ENCODE measurements around the gene DNAJC12. TPM values are rescaled to one million over a fixed set of nuclear protein-coding genes. Genes with fewer than 3 reads are reported as not detected.

Gene DNAJC12
- total RNA-seq, 4 donors from 2014 or later = 0.77 to 8.8 (median 6.0) TPM

DNA sequence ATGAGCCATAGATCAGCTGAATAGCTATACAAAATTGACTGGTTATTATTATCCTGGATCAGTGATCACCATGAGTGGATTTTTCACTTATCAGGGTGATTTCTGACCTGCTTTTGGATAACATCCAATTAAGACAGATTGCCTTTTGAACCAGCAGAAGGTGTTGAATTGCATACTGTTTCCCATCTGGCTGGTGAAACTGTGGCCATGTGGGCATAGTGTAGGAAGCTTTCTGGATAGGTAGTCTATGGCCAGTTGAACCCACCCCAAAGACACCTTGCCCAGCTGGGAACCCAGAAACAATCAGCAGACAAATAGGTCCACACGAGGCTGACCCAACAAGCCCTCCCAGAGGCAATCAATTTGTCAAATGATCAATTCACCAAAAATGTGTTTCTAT is 29.3 kb downstream of the DNAJC12 start:
- Histone ChIP-seq H3K27ac (no peak overlapping the region), H3K4me3 (no peak overlapping the region), H3K4me1 (peaks cover 3 to 5% of the 10 kb centered on the region in 2 donors), H3K27me3 (no peaks in the 10 kb centered on the region), H3K9me3 (no peaks in the 10 kb centered on the region), H3K36me3 (no peaks in the 10 kb centered on the region)
- TF ChIP-seq POLR2A (IDR thresholded peaks at IDR 0.05) = no peak
- TF ChIP-seq, protein P1, sequence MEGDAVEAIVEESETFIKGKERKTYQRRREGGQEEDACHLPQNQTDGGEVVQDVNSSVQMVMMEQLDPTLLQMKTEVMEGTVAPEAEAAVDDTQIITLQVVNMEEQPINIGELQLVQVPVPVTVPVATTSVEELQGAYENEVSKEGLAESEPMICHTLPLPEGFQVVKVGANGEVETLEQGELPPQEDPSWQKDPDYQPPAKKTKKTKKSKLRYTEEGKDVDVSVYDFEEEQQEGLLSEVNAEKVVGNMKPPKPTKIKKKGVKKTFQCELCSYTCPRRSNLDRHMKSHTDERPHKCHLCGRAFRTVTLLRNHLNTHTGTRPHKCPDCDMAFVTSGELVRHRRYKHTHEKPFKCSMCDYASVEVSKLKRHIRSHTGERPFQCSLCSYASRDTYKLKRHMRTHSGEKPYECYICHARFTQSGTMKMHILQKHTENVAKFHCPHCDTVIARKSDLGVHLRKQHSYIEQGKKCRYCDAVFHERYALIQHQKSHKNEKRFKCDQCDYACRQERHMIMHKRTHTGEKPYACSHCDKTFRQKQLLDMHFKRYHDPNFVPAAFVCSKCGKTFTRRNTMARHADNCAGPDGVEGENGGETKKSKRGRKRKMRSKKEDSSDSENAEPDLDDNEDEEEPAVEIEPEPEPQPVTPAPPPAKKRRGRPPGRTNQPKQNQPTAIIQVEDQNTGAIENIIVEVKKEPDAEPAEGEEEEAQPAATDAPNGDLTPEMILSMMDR (IDR thresholded peaks at IDR 0.05) = no peak
- intact Hi-C loops (cut with DNase I; ENCODE audit: low total_unique reads) = no loop called here
- DNase-seq = no peak

- H3K9me3 ChIP-seq = no peaks in the 10 kb centered on the region
- DNase-seq = no peak
- H3K27ac ChIP-seq = no peak overlapping the region
- H3K27me3 ChIP-seq = no peaks in the 10 kb centered on the region
- TF ChIP-seq, protein P1 (IDR thresholded peaks at IDR 0.05) = no peak
- no peak for TF ChIP-seq POLR2A (IDR thresholded peaks at IDR 0.05)
- peaks cover 3 to 5% of the 10 kb centered on the region in 2 donors for H3K4me1 ChIP-seq
- no peaks in the 10 kb centered on the region for H3K36me3 ChIP-seq
- no peak overlapping the region for H3K4me3 ChIP-seq
- intact Hi-C loops (cut with DNase I; ENCODE audit: low total_unique reads) = no loop called here
Observed at GRCh38 chr10:67807855-67808456, 30.0 kb downstream of the DNAJC12 start.

GRCh38 chr10:67804395-67804678 is 33.7 kb downstream of the DNAJC12 start:
- Histone ChIP-seq H3K9me3 (no peaks in the 10 kb centered on the region), H3K27me3 (no peaks in the 10 kb centered on the region), H3K27ac (no peak overlapping the region), H3K4me3 (no peak overlapping the region), H3K36me3 (no peaks in the 10 kb centered on the region), H3K4me1 (no peaks in the 10 kb centered on the region)
- intact Hi-C loops (cut with DNase I; ENCODE audit: low total_unique reads) = no loop called here
- no peak for DNase-seq
- TF ChIP-seq, protein P1 (IDR thresholded peaks at IDR 0.05) = no peak
- no peak for TF ChIP-seq POLR2A (IDR thresholded peaks at IDR 0.05)

DNA sequence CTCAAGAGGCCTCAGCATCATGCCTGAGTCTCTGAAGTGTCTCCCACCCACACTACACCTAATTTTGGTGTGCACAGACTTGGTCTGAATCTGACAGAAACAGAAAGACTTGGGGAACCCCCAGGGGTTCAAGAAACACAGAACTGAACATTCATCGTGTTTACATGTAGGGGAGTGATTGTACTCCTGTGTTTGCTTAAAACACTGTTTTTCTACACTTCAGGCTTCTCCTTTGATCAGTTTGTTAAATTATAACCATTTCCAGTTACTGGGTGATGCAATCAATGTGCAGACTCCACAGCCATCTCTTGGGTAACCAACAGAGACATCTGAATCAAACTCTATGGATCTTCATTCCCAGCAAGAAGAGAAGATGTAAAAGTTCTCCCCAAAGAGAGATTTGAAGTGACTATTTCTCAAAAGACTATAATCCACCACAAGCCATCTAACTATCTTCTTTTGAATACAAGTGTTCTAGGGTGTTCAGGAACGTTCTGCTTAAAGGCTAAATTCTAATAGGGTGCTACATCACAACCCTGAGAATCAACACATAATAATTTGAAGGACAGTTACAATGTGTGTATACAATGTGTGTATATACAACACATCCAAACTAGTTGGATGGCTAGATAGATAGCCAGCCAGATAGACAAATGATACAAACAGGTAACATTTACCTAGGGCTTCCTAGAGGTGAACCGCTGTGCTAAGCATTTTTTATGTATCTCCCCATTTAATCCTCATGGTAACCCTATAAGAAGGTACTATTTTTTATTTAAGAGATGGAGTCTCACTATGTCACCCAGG is 34.2 kb downstream of the DNAJC12 start:
- no peaks in the 10 kb centered on the region for H3K27me3 ChIP-seq
- intact Hi-C loops (cut with DNase I; ENCODE audit: low total_unique reads) = no loop called here
- H3K36me3 ChIP-seq = no peaks in the 10 kb centered on the region
- no peak overlapping the region for H3K27ac ChIP-seq
- no peak for DNase-seq
- no peaks in the 10 kb centered on the region for H3K4me1 ChIP-seq
- H3K4me3 ChIP-seq = no peak overlapping the region
- no peak for TF ChIP-seq POLR2A (IDR thresholded peaks at IDR 0.05)
- TF ChIP-seq, protein P1 (IDR thresholded peaks at IDR 0.05) = no peak
- no peaks in the 10 kb centered on the region for H3K9me3 ChIP-seq

GRCh38 chr10:67802767-67803538 is 35.0 kb downstream of the DNAJC12 start:
- H3K27me3 ChIP-seq = no peaks in the 10 kb centered on the region
- TF ChIP-seq, protein P1 (IDR thresholded peaks at IDR 0.05) = no peak
- TF ChIP-seq POLR2A (IDR thresholded peaks at IDR 0.05) = no peak
- no peak overlapping the region for H3K4me3 ChIP-seq
- no peaks in the 10 kb centered on the region for H3K4me1 ChIP-seq
- H3K27ac ChIP-seq = no peak overlapping the region
- DNase-seq = no peak
- no peaks in the 10 kb centered on the region for H3K9me3 ChIP-seq
- H3K36me3 ChIP-seq = no peaks in the 10 kb centered on the region
- intact Hi-C loops (cut with DNase I; ENCODE audit: low total_unique reads) = no loop called here

Measured in uterus (tissue), 4 donors.